Tibial nerve (tissue), 4 donors: Measurements from ENCODE around the gene SLC7A5. TPM values are rescaled to one million over a fixed set of nuclear protein-coding genes. Genes with fewer than 3 reads are reported as not detected.

Source experiments
- DNase-seq, 2 donors: peaks; one replicate each; pipeline ENCODE4 v3.0.0-alpha.2; 2019; ENCODE audit warnings: low spot score in 2 of 2
- H3K27ac ChIP-seq, 4 donors: fragments of 200-600 bp; sonication (generic) in 3 of 4; one replicate each; pipeline ENCODE4 v1.5.1; 2017 to 2019; ENCODE audit warnings: mild to moderate bottlenecking in 1 of 4
- H3K27me3 ChIP-seq, 2 donors: fragments of 200-600 bp; sonication (generic) in 1 of 2; one replicate each; pipeline versions ENCODE4 v1.5.1 to v1.6.0; 2017 to 2019
- H3K36me3 ChIP-seq, 3 donors: fragments of 200-600 bp; sonication (generic); one replicate each; pipeline ENCODE4 v1.5.1; 2018 to 2019
- H3K4me1 ChIP-seq, 4 donors: fragments of 200-600 bp; sonication (generic) in 3 of 4; one replicate each; pipeline ENCODE4 v1.5.1; 2017 to 2019
- H3K4me3 ChIP-seq, 4 donors: fragments of 200-600 bp; sonication (generic) in 3 of 4; one replicate each; pipeline ENCODE4 v1.5.1; 2017 to 2019; ENCODE audit warnings: mild to moderate bottlenecking in 1 of 4, moderate library complexity in 1 of 4
- H3K9me3 ChIP-seq, 4 donors: fragments of 200-600 bp; sonication (generic) in 3 of 4; one replicate each; pipeline ENCODE4 v1.5.1; 2017 to 2019
- CTCF ChIP-seq, 5 experiments: fragments of 200-600 bp in 3 of 5; fragments of 450-650 bp in 2 of 5; sonication (generic) in 3 of 5; IDR thresholded peaks; one replicate each; pipeline ENCODE4 v1.5.1; 2016 to 2019; ENCODE audit warnings: antibody characterized with exemption in 5 of 5, mild to moderate bottlenecking in 3 of 5, moderate library complexity in 2 of 5
- EP300 ChIP-seq, 2 donors: sonication (generic); formaldehyde crosslinking; IDR thresholded peaks; one replicate each; pipeline ENCODE4 v1.6.1; 2017; ENCODE audit warnings: antibody characterized with exemption in 2 of 2, mild to moderate bottlenecking in 1 of 2
- POLR2A ChIP-seq, 2 donors: fragments of 450-650 bp; IDR thresholded peaks; one replicate each; pipeline ENCODE4 v1.6.1; 2017; ENCODE audit warnings: antibody characterized with exemption in 2 of 2, mild to moderate bottlenecking in 2 of 2, moderate library complexity in 2 of 2
- WGBS, 2 donors: methylation state at CpG; one replicate each; pipeline ENCODE4 v1.1.5; 2018; 5-methylcytosine and 5-hydroxymethylcytosine counted together
- total RNA-seq, 4 donors: library from RNA; depleted of rRNA; stranded (reverse); fragments of >200 nt; gene quantifications; one replicate each; pipeline ENCODE4 v1.1.0, GENCODE V29; 2016

SLC7A5 gene
- total RNA-seq, 4 donors from 2014 or later = 5.5 to 6.6 (median 6.0) TPM

- peaks cover 0 to 3% (median 0%) of the 10 kb centered on the region in 4 donors for H3K4me1 ChIP-seq
- no peaks in the 10 kb centered on the region for H3K9me3 ChIP-seq
- no peak for TF ChIP-seq CTCF (IDR thresholded peaks at IDR 0.05)
- TF ChIP-seq EP300 (IDR thresholded peaks at IDR 0.05) = no peak
- no peak for TF ChIP-seq POLR2A (IDR thresholded peaks at IDR 0.05)
- no peak overlapping the region for H3K27ac ChIP-seq
- no peaks in the 10 kb centered on the region for H3K27me3 ChIP-seq
- 90 to 95% methylated on average over 16 of the region's 16 CpGs for WGBS, 2 donors
- no peak overlapping the region for H3K4me3 ChIP-seq
- peaks cover 0 to 83% (median 0%) of the 10 kb centered on the region in 3 donors for H3K36me3 ChIP-seq
- DNase-seq = no peak
Observed at GRCh38 chr16:87833548-87833947, 35.8 kb downstream of the SLC7A5 start.

- no peak overlapping the region for H3K4me3 ChIP-seq
- 88 to 92% methylated on average over 29 to 32 of the region's 34 CpGs for WGBS, 2 donors
- no peaks in the 10 kb centered on the region for H3K27me3 ChIP-seq
- H3K9me3 ChIP-seq = no peaks in the 10 kb centered on the region
- peaks cover 0 to 77% (median 0%) of the 10 kb centered on the region in 3 donors for H3K36me3 ChIP-seq
- no peak for DNase-seq
- TF ChIP-seq CTCF (IDR thresholded peaks at IDR 0.05) (no peak), EP300 (IDR thresholded peaks at IDR 0.05) (no peak), POLR2A (IDR thresholded peaks at IDR 0.05) (no peak)
- no peak overlapping the region for H3K27ac ChIP-seq
- peaks cover 0 to 3% (median 0%) of the 10 kb centered on the region in 4 donors for H3K4me1 ChIP-seq
Observed at GRCh38 chr16:87832741-87833502, 36.4 kb downstream of the SLC7A5 start.

- no peak for TF ChIP-seq EP300 (IDR thresholded peaks at IDR 0.05)
- TF ChIP-seq POLR2A (IDR thresholded peaks at IDR 0.05) = no peak
- no peak for TF ChIP-seq CTCF (IDR thresholded peaks at IDR 0.05)
Observed at GRCh38 chr16:87832137-87832527, 37.2 kb downstream of the SLC7A5 start.

GRCh38 chr16:87831421-87832136 is 37.7 kb downstream of the SLC7A5 start:
- no peak for DNase-seq
- TF ChIP-seq POLR2A (IDR thresholded peaks at IDR 0.05) (no peak), CTCF (IDR thresholded peaks at IDR 0.05) (no peak), EP300 (IDR thresholded peaks at IDR 0.05) (no peak)
- H3K27ac ChIP-seq = no peak overlapping the region
- no peaks in the 10 kb centered on the region for H3K4me1 ChIP-seq
- no peaks in the 10 kb centered on the region for H3K9me3 ChIP-seq
- peaks cover 0 to 63% (median 0%) of the 10 kb centered on the region in 3 donors for H3K36me3 ChIP-seq
- H3K27me3 ChIP-seq = no peaks in the 10 kb centered on the region
- no peak overlapping the region for H3K4me3 ChIP-seq
- 90% methylated on average over 25 to 26 of the region's 31 CpGs for WGBS, 2 donors

More at GRCh38 chr16:87832137-87832527, 37.2 kb downstream of the SLC7A5 start:
- Histone ChIP-seq H3K27ac (no peak overlapping the region), H3K27me3 (no peaks in the 10 kb centered on the region), H3K4me1 (no peaks in the 10 kb centered on the region), H3K9me3 (no peaks in the 10 kb centered on the region), H3K4me3 (no peak overlapping the region), H3K36me3 (peaks cover 0 to 69% (median 0%) of the 10 kb centered on the region in 3 donors)
- DNase-seq = no peak
- 71 to 87% methylated on average over 2 to 6 of the region's 6 CpGs for WGBS, 2 donors
